OCI-LY7 (cell line): ENCODE results near the gene ZFP36L1.

Experiments
- CTCF ChIP-seq: fragments of 200-600 bp; sonication (generic); conservative IDR thresholded peaks from 2 replicates; pipeline ENCODE4 v1.5.1; 2014; ENCODE audit warnings: mild to moderate bottlenecking, antibody characterized with exemption, low read length, moderate library complexity, mixed read lengths
- EZH2phosphoT487 ChIP-seq: fragments of 200-600 bp; sonication (generic); IDR thresholded peaks from 2 replicates; pipeline ENCODE4 v1.6.1; 2018; ENCODE audit warnings: low read depth, borderline replicate concordance, mild to moderate bottlenecking, mixed run types, antibody characterized with exemption, low read length, moderate library complexity, mixed read lengths

- no peak for TF ChIP-seq CTCF
- no peak for TF ChIP-seq EZH2phosphoT487
Observed at GRCh38 chr14:68824207-68824516, 31.3 kb upstream of the ZFP36L1 start.
